ENCODE results near the gene SMIM5.

Gene SMIM5

DNA sequence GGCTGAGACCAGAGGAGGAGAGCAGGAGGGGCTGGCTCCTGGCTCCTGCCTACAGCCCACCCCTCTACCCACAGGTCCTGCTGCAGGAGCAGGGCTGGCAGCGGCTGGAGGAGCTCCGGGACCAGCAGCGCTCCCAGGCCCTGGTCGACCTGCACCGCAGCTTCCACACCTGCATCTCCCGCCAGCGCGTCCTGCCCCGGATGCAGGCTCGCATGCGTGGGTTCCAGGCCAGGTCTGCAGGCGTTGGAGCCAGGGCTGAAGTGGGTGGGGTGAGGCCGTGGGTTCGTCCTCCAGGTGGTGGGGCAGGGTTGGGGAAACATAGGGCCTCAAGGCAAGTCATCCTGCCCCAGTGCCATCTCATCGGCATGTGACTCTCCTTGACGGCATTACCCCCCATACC lies 27.4 kb upstream of the SMIM5 start:
- no peaks in the 10 kb centered on the region for H3K9me3 ChIP-seq (ENCODE audit: control insufficient read depth, insufficient read depth, low read length)
- no peaks in the 10 kb centered on the region for H3K27me3 ChIP-seq (ENCODE audit: control insufficient read depth, insufficient read depth, low read length)
- no peaks in the 10 kb centered on the region for H3K36me3 ChIP-seq (ENCODE audit: control insufficient read depth, insufficient read depth, low read length)
- no peak overlapping the region for H3K27ac ChIP-seq (ENCODE audit: low read depth, low read length)
- no peak overlapping the region for H3K4me3 ChIP-seq (ENCODE audit: low read depth, low read length)
- H3K9ac ChIP-seq (ENCODE audit: low read depth, low read length), result no peak overlapping the region
- no peaks in the 10 kb centered on the region for H3K4me1 ChIP-seq (ENCODE audit: control insufficient read depth, insufficient read depth, low read length)

GRCh38 chr17:75607086-75607485 lies 26.1 kb upstream of the SMIM5 start:
- H3K27me3 ChIP-seq (ENCODE audit: control insufficient read depth, insufficient read depth, low read length), result no peaks in the 10 kb centered on the region
- H3K9me3 ChIP-seq (ENCODE audit: control insufficient read depth, insufficient read depth, low read length), result no peaks in the 10 kb centered on the region
- H3K9ac ChIP-seq (ENCODE audit: low read depth, low read length), result no peak overlapping the region
- no peak overlapping the region for H3K27ac ChIP-seq (ENCODE audit: low read depth, low read length)
- H3K4me1 ChIP-seq (ENCODE audit: control insufficient read depth, insufficient read depth, low read length), result no peaks in the 10 kb centered on the region
- no peaks in the 10 kb centered on the region for H3K36me3 ChIP-seq (ENCODE audit: control insufficient read depth, insufficient read depth, low read length)
- no peak overlapping the region for H3K4me3 ChIP-seq (ENCODE audit: low read depth, low read length)

- Histone ChIP-seq H3K4me3 (ENCODE audit: low read depth, low read length) (no peak overlapping the region), H3K9me3 (ENCODE audit: control insufficient read depth, insufficient read depth, low read length) (no peaks in the 10 kb centered on the region), H3K36me3 (ENCODE audit: control insufficient read depth, insufficient read depth, low read length) (no peaks in the 10 kb centered on the region), H3K27ac (ENCODE audit: low read depth, low read length) (no peak overlapping the region), H3K9ac (ENCODE audit: low read depth, low read length) (no peak overlapping the region), H3K27me3 (ENCODE audit: control insufficient read depth, insufficient read depth, low read length) (no peaks in the 10 kb centered on the region), H3K4me1 (ENCODE audit: control insufficient read depth, insufficient read depth, low read length) (no peaks in the 10 kb centered on the region)
Observed at GRCh38 chr17:75610103-75610984, 22.9 kb upstream of the SMIM5 start.

- H3K36me3 ChIP-seq (ENCODE audit: control insufficient read depth, insufficient read depth, low read length), result no peaks in the 10 kb centered on the region
- H3K9ac ChIP-seq (ENCODE audit: low read depth, low read length), result no peak overlapping the region
- no peaks in the 10 kb centered on the region for H3K4me1 ChIP-seq (ENCODE audit: control insufficient read depth, insufficient read depth, low read length)
- no peak overlapping the region for H3K4me3 ChIP-seq (ENCODE audit: low read depth, low read length)
- H3K27me3 ChIP-seq (ENCODE audit: control insufficient read depth, insufficient read depth, low read length), result no peaks in the 10 kb centered on the region
- no peaks in the 10 kb centered on the region for H3K9me3 ChIP-seq (ENCODE audit: control insufficient read depth, insufficient read depth, low read length)
- H3K27ac ChIP-seq (ENCODE audit: low read depth, low read length), result no peak overlapping the region
Observed at GRCh38 chr17:75611851-75612429, 21.3 kb upstream of the SMIM5 start.

GRCh38 chr17:75612906-75613626 lies 20.2 kb upstream of the SMIM5 start:
- H3K36me3 ChIP-seq (ENCODE audit: control insufficient read depth, insufficient read depth, low read length), result no peaks in the 10 kb centered on the region
- H3K27me3 ChIP-seq (ENCODE audit: control insufficient read depth, insufficient read depth, low read length), result no peaks in the 10 kb centered on the region
- H3K9ac ChIP-seq (ENCODE audit: low read depth, low read length), result no peak overlapping the region
- H3K4me3 ChIP-seq (ENCODE audit: low read depth, low read length), result no peak overlapping the region
- H3K9me3 ChIP-seq (ENCODE audit: control insufficient read depth, insufficient read depth, low read length), result no peaks in the 10 kb centered on the region
- H3K4me1 ChIP-seq (ENCODE audit: control insufficient read depth, insufficient read depth, low read length), result no peaks in the 10 kb centered on the region
- H3K27ac ChIP-seq (ENCODE audit: low read depth, low read length), result no peak overlapping the region

DNA sequence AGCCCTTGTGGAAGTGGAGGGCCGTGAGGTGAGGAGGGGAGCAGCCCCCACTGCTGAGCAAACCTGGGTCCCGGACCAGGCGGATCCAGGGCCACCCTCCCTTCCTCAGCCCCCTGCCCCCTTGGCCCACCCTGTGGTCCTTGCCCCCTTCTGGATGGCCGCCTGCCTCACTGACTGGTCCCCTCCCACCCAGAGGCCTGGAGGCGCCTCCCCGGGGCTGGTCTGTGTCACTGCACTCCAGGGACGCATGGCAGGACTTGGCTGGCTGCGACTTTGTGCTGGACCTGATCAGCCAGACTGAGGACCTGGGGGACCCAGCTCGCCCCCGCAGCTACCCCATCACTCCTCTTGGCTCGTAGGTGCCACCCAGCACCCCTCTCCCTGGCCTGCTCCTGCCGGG lies 19.2 kb upstream of the SMIM5 start:
- Histone ChIP-seq H3K27ac (ENCODE audit: low read depth, low read length) (no peak overlapping the region), H3K36me3 (ENCODE audit: control insufficient read depth, insufficient read depth, low read length) (no peaks in the 10 kb centered on the region), H3K4me1 (ENCODE audit: control insufficient read depth, insufficient read depth, low read length) (no peaks in the 10 kb centered on the region), H3K9ac (ENCODE audit: low read depth, low read length) (no peak overlapping the region), H3K27me3 (ENCODE audit: control insufficient read depth, insufficient read depth, low read length) (no peaks in the 10 kb centered on the region), H3K9me3 (ENCODE audit: control insufficient read depth, insufficient read depth, low read length) (no peaks in the 10 kb centered on the region), H3K4me3 (ENCODE audit: low read depth, low read length) (no peak overlapping the region)

DNA sequence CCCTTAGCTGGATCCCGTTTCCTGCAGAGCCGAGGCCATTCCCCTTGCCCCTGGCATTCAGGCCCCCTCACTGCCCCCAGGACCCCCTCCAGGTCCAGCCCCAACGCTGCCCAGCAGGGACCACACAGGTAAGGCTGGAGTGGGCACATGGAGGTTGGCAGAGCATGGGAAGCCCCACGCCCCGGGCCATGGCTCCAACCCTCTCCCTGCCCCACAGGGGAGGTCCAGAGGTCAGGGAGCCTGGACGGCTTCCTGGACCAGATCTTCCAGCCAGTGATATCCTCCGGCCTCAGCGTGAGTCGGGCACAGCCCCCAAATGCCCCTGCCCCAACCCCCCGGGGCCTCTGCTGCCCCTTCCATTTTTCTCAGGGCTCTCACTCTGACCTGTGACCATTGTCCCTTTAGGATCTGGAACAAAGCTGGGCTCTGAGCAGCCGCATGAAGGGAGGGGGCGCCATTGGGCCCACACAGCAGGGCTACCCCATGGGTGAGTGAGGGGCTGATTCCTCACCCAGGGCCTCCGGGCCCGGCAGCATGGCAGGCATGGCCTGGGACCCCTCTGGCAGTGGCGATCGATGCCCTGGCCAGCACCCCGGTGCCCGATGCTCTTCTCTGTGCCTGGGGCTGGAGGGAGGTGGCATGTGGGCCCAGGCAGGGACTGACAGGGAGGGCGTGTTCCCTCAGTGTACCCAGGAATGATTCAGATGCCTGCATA lies 18.5 kb upstream of the SMIM5 start:
- H3K27ac ChIP-seq (ENCODE audit: low read depth, low read length), result no peak overlapping the region
- H3K36me3 ChIP-seq (ENCODE audit: control insufficient read depth, insufficient read depth, low read length), result no peaks in the 10 kb centered on the region
- H3K27me3 ChIP-seq (ENCODE audit: control insufficient read depth, insufficient read depth, low read length), result no peaks in the 10 kb centered on the region
- no peaks in the 10 kb centered on the region for H3K4me1 ChIP-seq (ENCODE audit: control insufficient read depth, insufficient read depth, low read length)
- H3K9ac ChIP-seq (ENCODE audit: low read depth, low read length), result no peak overlapping the region
- H3K9me3 ChIP-seq (ENCODE audit: control insufficient read depth, insufficient read depth, low read length), result no peaks in the 10 kb centered on the region
- H3K4me3 ChIP-seq (ENCODE audit: low read depth, low read length), result no peak overlapping the region

GRCh38 chr17:75615301-75615700 lies 17.9 kb upstream of the SMIM5 start:
- Histone ChIP-seq H3K4me3 (ENCODE audit: low read depth, low read length) (no peak overlapping the region), H3K27me3 (ENCODE audit: control insufficient read depth, insufficient read depth, low read length) (no peaks in the 10 kb centered on the region), H3K9me3 (ENCODE audit: control insufficient read depth, insufficient read depth, low read length) (no peaks in the 10 kb centered on the region), H3K9ac (ENCODE audit: low read depth, low read length) (no peak overlapping the region), H3K36me3 (ENCODE audit: control insufficient read depth, insufficient read depth, low read length) (no peaks in the 10 kb centered on the region), H3K4me1 (ENCODE audit: control insufficient read depth, insufficient read depth, low read length) (no peaks in the 10 kb centered on the region), H3K27ac (ENCODE audit: low read depth, low read length) (no peak overlapping the region)

DNA sequence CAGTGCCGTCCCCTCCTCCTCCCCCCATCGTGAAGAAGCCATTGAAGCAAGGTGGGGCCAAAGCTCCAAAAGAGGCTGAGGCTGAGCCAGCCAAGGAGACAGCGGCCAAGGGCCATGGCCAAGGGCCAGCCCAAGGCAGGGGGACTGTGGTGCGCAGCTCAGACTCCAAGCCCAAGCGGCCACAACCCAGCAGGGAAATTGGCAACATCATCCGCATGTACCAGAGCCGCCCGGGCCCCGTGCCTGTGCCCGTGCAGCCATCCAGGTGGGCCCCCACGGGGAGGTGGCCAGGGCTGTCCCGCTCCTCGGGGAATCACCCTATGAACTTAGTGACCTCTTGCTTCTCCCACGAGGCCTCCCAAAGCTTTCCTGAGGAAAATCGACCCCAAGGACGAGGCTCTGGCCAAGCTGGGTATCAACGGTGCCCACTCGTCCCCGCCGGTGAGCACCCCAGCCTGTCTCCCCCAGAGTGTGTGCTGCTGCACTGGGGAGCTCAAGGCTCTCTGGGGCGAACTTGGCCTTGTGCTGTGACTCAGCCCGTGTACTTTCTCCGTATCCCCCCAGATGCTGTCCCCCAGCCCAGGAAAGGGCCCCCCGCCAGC lies 16.6 kb upstream of the SMIM5 start:
- H3K9ac ChIP-seq (ENCODE audit: low read depth, low read length), result no peak overlapping the region
- no peaks in the 10 kb centered on the region for H3K4me1 ChIP-seq (ENCODE audit: control insufficient read depth, insufficient read depth, low read length)
- no peaks in the 10 kb centered on the region for H3K9me3 ChIP-seq (ENCODE audit: control insufficient read depth, insufficient read depth, low read length)
- H3K36me3 ChIP-seq (ENCODE audit: control insufficient read depth, insufficient read depth, low read length), result no peaks in the 10 kb centered on the region
- no peaks in the 10 kb centered on the region for H3K27me3 ChIP-seq (ENCODE audit: control insufficient read depth, insufficient read depth, low read length)
- no peak overlapping the region for H3K27ac ChIP-seq (ENCODE audit: low read depth, low read length)
- no peak overlapping the region for H3K4me3 ChIP-seq (ENCODE audit: low read depth, low read length)

GRCh38 chr17:75617218-75617617 lies 16.0 kb upstream of the SMIM5 start:
- H3K27ac ChIP-seq (ENCODE audit: low read depth, low read length), result no peak overlapping the region
- no peaks in the 10 kb centered on the region for H3K4me1 ChIP-seq (ENCODE audit: control insufficient read depth, insufficient read depth, low read length)
- no peak overlapping the region for H3K9ac ChIP-seq (ENCODE audit: low read depth, low read length)
- H3K9me3 ChIP-seq (ENCODE audit: control insufficient read depth, insufficient read depth, low read length), result no peaks in the 10 kb centered on the region
- no peaks in the 10 kb centered on the region for H3K36me3 ChIP-seq (ENCODE audit: control insufficient read depth, insufficient read depth, low read length)
- no peaks in the 10 kb centered on the region for H3K27me3 ChIP-seq (ENCODE audit: control insufficient read depth, insufficient read depth, low read length)
- no peak overlapping the region for H3K4me3 ChIP-seq (ENCODE audit: low read depth, low read length)

Measured in HUES48 (cell line).